DMS114 treated with DMSO at 0.1 percent for 48 hours (cell line): Measurements from ENCODE around the gene NCKAP5.

ENCODE experiments used
- DNase-seq: peaks from one replicate; lab custom pipeline; 2025; ENCODE audit not compliant: unreplicated experiment; lab: John Stamatoyannopoulos, UW

NCKAP5 gene

DNA sequence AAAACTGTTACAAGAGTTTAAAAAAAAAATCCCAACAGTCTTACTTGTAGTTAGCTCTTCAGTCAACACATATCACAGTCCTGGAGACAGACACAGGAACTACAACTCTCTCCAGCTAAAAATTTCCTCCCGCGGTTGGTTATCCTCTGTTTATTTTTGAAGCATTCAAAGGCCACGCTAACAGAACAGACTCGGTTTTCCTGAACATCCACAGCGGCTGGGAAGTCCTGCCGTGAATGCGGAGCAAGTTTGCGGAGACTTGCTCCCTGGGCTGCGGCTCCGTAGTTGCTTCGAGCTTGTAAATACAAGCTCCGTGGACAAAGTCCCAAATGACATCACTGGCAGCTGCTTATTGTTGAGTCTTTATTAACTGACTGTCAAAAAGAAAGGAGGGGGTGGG lies at the start of gene NCKAP5:
Gene NCKAP5, minus strand, starts transcription at position 292 of the 400 bp plus-strand sequence. CDS start 50,937 bp downstream, outside the sequence.
- no peak for DNase-seq

DNA sequence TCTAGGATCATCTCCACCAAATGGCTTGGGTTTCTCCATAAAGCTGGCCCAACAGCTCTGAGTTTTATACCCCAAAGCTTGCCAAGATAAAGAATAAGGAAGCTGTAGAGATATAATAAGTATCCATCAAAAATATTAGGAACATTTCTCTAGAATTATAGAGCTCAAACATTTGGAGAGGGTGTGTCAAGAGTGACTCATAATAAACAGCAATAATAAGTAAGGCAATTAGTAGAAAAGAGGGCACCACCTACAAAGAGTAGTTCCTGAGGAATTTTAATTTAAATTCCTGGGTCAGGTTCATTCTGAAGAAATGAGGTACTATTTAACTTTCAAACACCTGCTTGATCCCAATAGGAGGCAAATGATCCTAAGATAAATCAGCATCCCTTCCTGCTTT lies 41.4 kb upstream of the NCKAP5 start:
- DNase-seq = no peak

DNA sequence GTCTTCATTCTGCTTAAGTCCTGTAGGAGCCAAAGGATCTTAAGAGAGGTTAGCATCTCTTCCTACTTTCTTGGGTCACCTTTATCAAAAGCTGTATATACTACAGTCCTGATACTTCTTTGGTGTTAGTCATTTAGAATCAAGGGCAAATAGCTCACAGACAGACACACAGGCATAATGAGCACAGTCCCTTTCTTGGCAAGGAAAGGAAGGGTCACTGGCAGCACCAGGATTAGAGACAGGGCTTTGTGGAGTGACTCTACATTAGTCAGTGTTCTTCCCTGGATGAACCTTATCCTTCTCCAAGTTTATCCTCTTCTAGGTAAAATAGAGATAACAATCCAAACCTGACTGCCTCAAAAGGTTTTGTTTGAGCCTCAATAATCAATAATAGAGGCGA lies 40.0 kb upstream of the NCKAP5 start:
- DNase-seq = no peak

GRCh38 chr2:133607679-133608078 lies 39.4 kb upstream of the NCKAP5 start:
- no peak for DNase-seq

DNA sequence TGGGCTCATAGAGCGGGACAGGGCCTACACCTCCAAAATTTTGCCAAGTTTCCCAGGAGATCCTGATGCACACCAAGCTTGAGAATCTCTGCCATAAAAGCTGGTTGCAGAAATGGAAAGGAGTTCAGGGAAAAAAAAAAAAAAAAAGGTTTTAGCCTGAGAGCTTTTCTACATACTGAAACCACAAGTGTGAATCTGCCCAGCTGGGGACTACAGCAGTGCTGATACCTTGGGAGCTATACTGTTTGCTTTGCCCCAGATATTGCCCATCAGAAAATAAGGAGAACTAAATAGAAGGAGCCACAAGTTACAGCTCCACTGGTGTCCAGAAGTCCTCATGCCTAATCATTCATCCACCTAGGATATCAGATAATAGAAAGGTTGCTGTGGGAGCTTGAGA lies 38.4 kb upstream of the NCKAP5 start:
- DNase-seq = no peak

GRCh38 chr2:133605766-133606137 lies 37.5 kb upstream of the NCKAP5 start:
- no peak for DNase-seq

DNA sequence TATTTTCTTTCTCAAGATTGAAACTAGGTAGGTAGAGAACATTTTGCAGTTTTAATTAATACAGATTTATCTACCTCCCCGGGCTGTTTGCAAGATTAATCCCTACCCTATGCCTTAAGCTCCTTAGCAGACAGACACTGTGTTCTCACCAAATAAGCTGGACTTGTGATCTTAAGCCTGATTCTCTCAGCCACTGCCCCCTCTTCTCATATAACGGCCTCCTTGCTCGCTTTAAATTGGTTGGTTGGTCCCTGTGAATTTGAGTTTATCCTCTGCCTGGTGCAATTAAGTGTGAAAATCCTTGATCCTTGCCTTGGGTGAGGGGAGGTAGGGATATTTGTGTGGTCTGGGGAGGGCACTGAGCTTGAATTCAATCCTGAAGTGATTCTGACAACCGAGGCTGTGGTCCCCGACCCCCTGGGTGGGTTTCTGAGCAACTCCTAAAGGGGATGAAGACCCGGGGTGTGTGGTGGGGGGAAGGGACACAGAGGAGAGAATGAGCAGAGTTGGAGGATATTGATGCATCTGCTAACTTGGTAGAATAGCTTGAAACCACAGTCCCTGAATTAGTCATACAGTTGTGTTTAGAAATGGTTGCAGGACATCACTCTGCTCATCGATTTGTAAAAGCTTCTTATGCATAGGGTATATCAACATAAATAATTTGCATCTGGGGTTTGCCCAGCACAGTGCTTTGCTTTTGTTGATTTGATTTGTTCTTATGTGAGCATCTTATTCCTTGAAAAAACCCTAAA lies 36.9 kb upstream of the NCKAP5 start:
- DNase-seq = no peak

DNA sequence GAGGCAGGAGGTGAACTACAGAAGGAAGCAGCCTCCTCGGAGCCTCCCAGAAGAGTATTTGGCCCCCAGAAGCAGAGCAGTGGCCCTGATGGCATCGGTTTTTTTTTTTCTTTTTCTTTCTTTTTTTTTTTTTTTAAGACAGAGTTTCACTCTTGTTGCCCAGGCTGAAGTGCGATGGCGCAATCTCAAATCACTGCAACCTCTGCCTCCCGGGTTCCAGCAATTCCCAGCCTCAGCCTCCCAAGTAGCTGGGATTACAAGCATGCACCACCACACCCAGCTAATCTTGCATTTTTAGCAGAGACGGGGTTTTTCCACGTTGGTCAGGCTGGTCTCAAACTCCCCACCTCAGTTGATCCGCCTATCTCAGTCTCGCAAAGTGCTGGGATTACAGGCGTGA lies 34.8 kb upstream of the NCKAP5 start:
- no peak for DNase-seq

- DNase-seq = no peak
Observed at GRCh38 chr2:133602538-133602937, 34.3 kb upstream of the NCKAP5 start.

GRCh38 chr2:133600266-133600928 lies 32.1 kb upstream of the NCKAP5 start:
- DNase-seq = no peak

DNA sequence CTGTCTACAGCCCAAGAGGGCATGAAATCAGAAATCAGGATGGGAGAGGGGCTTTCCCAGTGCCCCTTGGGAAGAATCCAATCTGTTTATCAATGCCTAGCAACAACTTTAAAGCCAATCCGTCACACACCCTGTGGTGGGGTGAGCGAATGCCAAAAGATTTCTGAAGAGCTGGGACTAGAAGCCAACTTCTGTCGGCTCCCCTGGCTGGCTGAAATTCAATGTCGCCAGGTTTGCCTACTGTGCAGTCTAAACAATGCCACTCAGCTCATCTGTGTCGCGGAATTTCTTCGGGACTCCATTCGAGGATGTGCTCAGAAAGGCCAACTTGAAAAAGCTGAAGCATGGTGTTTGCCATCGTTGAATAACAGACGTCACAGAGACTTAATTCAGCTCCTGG lies 31.5 kb upstream of the NCKAP5 start:
- no peak for DNase-seq

- no peak for DNase-seq
Observed at GRCh38 chr2:133599211-133599803, 31.0 kb upstream of the NCKAP5 start.

- no peak for DNase-seq
Observed at GRCh38 chr2:133598769-133599168, 30.5 kb upstream of the NCKAP5 start.

DNA sequence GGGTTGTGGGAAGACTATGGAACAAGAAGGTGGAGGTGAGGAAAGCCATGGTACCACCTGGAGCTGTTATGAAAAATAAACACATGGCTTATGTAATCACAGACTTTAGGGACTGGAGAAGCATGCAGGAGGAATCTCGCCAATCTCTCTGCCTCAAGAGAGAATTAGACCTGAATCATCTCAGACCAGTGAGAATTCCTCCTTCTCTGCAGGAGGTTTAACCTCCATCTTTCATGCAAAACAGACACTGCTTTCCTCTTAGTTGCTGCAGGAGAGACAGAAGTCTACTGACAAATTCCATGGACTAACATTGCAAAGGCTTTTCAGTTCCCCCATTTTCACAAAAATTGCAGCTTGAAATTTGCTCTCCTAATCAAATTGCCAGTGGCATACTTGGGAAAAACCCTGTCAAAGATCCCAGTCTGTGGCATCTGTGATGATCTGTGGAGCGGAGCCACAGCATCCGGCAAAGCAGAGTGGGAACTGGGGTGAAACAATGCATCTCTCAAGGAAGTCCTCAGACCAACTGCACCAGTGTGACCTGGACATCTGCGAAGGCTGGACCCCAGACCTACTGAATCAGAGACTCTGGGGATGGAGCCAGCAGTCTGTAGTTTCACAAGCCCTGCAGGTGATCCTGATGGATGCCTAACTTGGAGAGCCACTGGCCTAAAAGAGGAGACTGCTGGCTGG lies 28.6 kb upstream of the NCKAP5 start:
- no peak for DNase-seq

DNA sequence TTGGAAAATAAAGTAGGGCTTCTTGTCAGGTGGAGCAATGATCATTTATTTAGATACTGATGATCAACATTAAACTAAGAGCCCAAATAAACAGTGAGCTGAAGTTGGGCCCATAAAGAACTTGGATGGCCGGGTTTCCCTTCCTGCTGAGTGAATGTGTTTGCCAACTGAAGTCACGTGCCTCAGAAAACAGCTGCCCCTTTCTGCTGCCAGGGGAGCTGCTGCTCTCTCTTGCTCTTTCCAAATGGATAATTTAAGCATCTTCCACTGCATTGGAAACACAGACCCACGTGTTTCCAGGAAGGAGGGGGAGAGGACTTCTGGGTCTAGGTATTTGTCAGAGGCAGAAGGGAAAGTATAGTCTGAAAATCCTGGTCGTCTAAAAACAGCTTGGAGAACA lies 22.9 kb upstream of the NCKAP5 start:
- DNase-seq = no peak

DNA sequence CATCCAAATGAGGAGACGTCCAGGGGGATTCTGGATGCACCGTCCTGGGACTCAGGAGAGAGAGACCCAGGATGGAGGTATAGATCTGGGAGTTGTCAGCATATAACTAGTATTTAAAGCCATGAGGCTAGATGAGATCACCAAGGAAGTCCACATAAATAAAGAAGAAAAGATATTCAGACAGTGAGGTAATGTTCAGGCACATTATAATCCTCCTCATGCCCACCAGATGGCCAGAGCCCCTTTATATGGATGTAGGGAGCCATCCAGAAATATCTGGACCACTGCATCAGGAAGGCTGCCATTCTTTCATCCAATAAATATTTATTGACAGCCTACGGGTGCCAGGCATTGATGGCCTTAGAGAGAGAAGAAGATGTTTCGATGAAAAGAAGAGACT lies 21.2 kb upstream of the NCKAP5 start:
- DNase-seq = no peak

DNA sequence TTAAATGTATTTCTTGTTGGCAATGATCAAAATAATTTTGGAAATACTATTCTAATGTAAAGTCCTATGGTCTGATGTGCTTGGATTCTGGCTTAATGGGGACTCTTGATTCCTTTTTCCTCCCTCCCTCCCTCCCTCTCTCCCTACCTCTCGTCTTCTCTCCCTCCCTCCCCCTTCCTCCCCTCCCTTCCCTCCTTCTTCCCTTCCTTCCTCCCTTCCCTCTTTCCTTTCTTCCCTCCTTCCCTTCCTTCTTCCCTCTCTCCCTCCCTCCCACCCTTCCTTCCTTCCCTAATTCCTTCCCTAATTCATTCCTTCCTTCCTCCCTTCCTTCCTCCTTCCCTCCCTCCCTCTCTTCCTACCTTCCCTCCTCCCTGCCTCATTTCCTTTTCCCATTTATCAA lies 19.9 kb upstream of the NCKAP5 start:
- no peak for DNase-seq

GRCh38 chr2:133586978-133587377 lies 18.7 kb upstream of the NCKAP5 start:
- DNase-seq = no peak

- DNase-seq = no peak
Observed at GRCh38 chr2:133581010-133581760, 12.9 kb upstream of the NCKAP5 start.

DNA sequence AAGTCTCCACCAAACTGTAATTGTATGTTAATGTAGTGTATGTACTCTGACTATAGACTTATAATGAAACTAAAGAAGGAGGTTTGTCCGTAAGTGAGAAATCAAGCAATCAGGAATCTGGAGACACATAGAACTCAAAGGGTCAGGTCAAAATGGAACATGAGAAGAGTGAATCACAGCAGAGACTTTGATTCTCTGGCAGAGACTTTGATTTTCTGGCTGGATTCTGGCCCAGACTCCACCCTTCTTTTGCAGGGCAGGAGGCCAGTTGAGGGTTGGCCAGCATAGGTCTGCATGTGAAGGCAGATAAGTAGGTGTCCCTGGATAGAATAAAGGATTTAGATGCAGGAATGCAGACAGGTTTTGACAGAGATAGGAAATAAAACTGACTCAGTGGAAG lies 11.0 kb upstream of the NCKAP5 start:
- DNase-seq = no peak

GRCh38 chr2:133576714-133577113 lies 8.5 kb upstream of the NCKAP5 start:
- DNase-seq = no peak
